ENCODE measurements around the gene PCNA.

PCNA gene

GRCh38 chr20:5146099-5146668, 26.4 kb upstream of the PCNA start:
- Histone ChIP-seq H3K9ac (ENCODE audit: low read depth, low read length, poor library complexity, severe bottlenecking) (no peak overlapping the region), H3K4me1 (ENCODE audit: insufficient read depth, low read length, poor library complexity, severe bottlenecking) (peaks cover 20% of the 10 kb centered on the region), H3K36me3 (ENCODE audit: insufficient read depth, low read length) (no peaks in the 10 kb centered on the region), H3K4me2 (ENCODE audit: low read depth, low read length, poor library complexity, severe bottlenecking) (peak overlapping the region; percentile 14), H3K27me3 (ENCODE audit: insufficient read depth, low read length, poor library complexity, severe bottlenecking) (no peaks in the 10 kb centered on the region), H3K9me2 (replicated peaks; ENCODE audit: low read depth, low read length) (no peaks in the 10 kb centered on the region), H3K79me2 (ENCODE audit: insufficient read depth, low read length) (peaks cover 85% of the 10 kb centered on the region), H3K4me3 (ENCODE audit: low read length, poor library complexity, severe bottlenecking) (no peak overlapping the region), H2AFZ (ENCODE audit: low read length) (no peak overlapping the region), H4K20me1 (ENCODE audit: insufficient read depth, low read length, poor library complexity, severe bottlenecking) (peaks cover 4% of the 10 kb centered on the region), H3K9me3 (ENCODE audit: insufficient read depth, low read depth, low read length) (no peaks in the 10 kb centered on the region), H3F3A (ENCODE audit: low read depth) (no peaks in the 10 kb centered on the region)
- no peak for TF ChIP-seq EZH2phosphoT487 (IDR thresholded peaks at IDR 0.05; ENCODE audit: borderline replicate concordance)
- TF ChIP-seq CTCF (conservative IDR thresholded peaks at IDR 0.05; ENCODE audit: low read length): no peak

GRCh38 chr20:5145365-5146098, 25.8 kb upstream of the PCNA start:
- Histone ChIP-seq H3K9me2 (replicated peaks; ENCODE audit: low read depth, low read length) (no peaks in the 10 kb centered on the region), H3K9ac (ENCODE audit: low read depth, low read length, poor library complexity, severe bottlenecking) (no peak overlapping the region), H4K20me1 (ENCODE audit: insufficient read depth, low read length, poor library complexity, severe bottlenecking) (peaks cover 6% of the 10 kb centered on the region), H3K4me3 (ENCODE audit: low read length, poor library complexity, severe bottlenecking) (no peak overlapping the region), H3K9me3 (ENCODE audit: insufficient read depth, low read depth, low read length) (no peaks in the 10 kb centered on the region), H3K79me2 (ENCODE audit: insufficient read depth, low read length) (peaks cover 85% of the 10 kb centered on the region), H2AFZ (ENCODE audit: low read length) (no peak overlapping the region), H3K27me3 (ENCODE audit: insufficient read depth, low read length, poor library complexity, severe bottlenecking) (no peaks in the 10 kb centered on the region), H3K4me2 (ENCODE audit: low read depth, low read length, poor library complexity, severe bottlenecking) (peak overlapping the region; percentile 14), H3F3A (ENCODE audit: low read depth) (no peaks in the 10 kb centered on the region), H3K36me3 (ENCODE audit: insufficient read depth, low read length) (no peaks in the 10 kb centered on the region), H3K4me1 (ENCODE audit: insufficient read depth, low read length, poor library complexity, severe bottlenecking) (peaks cover 20% of the 10 kb centered on the region)
- TF ChIP-seq CTCF (conservative IDR thresholded peaks at IDR 0.05; ENCODE audit: low read length) (no peak), EZH2phosphoT487 (IDR thresholded peaks at IDR 0.05; ENCODE audit: borderline replicate concordance) (no peak)

GRCh38 chr20:5143851-5144250, 24.1 kb upstream of the PCNA start:
- H3K4me2 ChIP-seq (ENCODE audit: low read depth, low read length, poor library complexity, severe bottlenecking): no peak overlapping the region
- no peak for TF ChIP-seq CTCF (conservative IDR thresholded peaks at IDR 0.05; ENCODE audit: low read length)
- no peak for TF ChIP-seq EZH2phosphoT487 (IDR thresholded peaks at IDR 0.05; ENCODE audit: borderline replicate concordance)
- no peak overlapping the region for H3K4me3 ChIP-seq (ENCODE audit: low read length, poor library complexity, severe bottlenecking)
- no peaks in the 10 kb centered on the region for H3K9me3 ChIP-seq (ENCODE audit: insufficient read depth, low read depth, low read length)
- peaks cover 6% of the 10 kb centered on the region for H4K20me1 ChIP-seq (ENCODE audit: insufficient read depth, low read length, poor library complexity, severe bottlenecking)
- H3F3A ChIP-seq (ENCODE audit: low read depth): no peaks in the 10 kb centered on the region
- H2AFZ ChIP-seq (ENCODE audit: low read length): no peak overlapping the region
- no peaks in the 10 kb centered on the region for H3K9me2 ChIP-seq (replicated peaks; ENCODE audit: low read depth, low read length)
- peaks cover 20% of the 10 kb centered on the region for H3K4me1 ChIP-seq (ENCODE audit: insufficient read depth, low read length, poor library complexity, severe bottlenecking)
- no peaks in the 10 kb centered on the region for H3K36me3 ChIP-seq (ENCODE audit: insufficient read depth, low read length)
- no peaks in the 10 kb centered on the region for H3K27me3 ChIP-seq (ENCODE audit: insufficient read depth, low read length, poor library complexity, severe bottlenecking)
- H3K9ac ChIP-seq (ENCODE audit: low read depth, low read length, poor library complexity, severe bottlenecking): no peak overlapping the region
- peaks cover 82% of the 10 kb centered on the region for H3K79me2 ChIP-seq (ENCODE audit: insufficient read depth, low read length)

Data from Loucy (cell line).